IMR-90 (cell line): Measurements from ENCODE around the gene AUTS2. TPM values are rescaled to one million over a fixed set of nuclear protein-coding genes. Genes with fewer than 3 reads are reported as not detected.

Source experiments
- ATAC-seq: fragments of 200-7000 bp; cut with Tn5 transposase; 2 replicates; pipeline ENCODE4 v1.9.1; 2020; ENCODE audit warnings: low read depth, mild to moderate bottlenecking, moderate library complexity
- BruUV-seq: library from RNA; stranded (reverse); fragments of 400-500 nt; replicated peaks from 2 replicates; lab custom pipeline; 2021; lab: Mats Ljungman, UMichigan
- CTCF ChIA-PET: fragments of 300-600 bp; formaldehyde crosslinking; extraction: SDS; loops from one replicate; lab custom pipeline; 2021; ENCODE audit warnings: antibody characterized with exemption; lab: Yijun Ruan, JAX
- POLR2A ChIA-PET: fragments of 300-600 bp; sonication (Branson Sonifier 250); formaldehyde crosslinking; loops from one replicate; lab custom pipeline; 2022; ENCODE audit warnings: antibody characterized with exemption; ENCODE audit not compliant: unreplicated experiment; lab: Charles Lee
- DNase-seq: peaks from one replicate; pipeline ENCODE4 v3.0.0; 2013
- H2AFZ ChIP-seq: replicated peaks from 2 replicates; pipeline ENCODE3; 2013; ENCODE audit warnings: low read length, mild to moderate bottlenecking; ENCODE audit not compliant: poor library complexity
- H2AK5ac ChIP-seq: 2 replicates; pipeline ENCODE4 v1.6.1; 2013; ENCODE audit warnings: low read depth, low read length, inconsistent platforms
- H2AK9ac ChIP-seq: replicated peaks from 2 replicates; pipeline ENCODE3; 2013; ENCODE audit warnings: mild to moderate bottlenecking, low read depth, low read length, moderate library complexity; ENCODE audit not compliant: poor library complexity
- H2BK120ac ChIP-seq: 2 replicates; pipeline ENCODE4 v1.6.1; 2013; ENCODE audit warnings: low read depth, low read length, inconsistent platforms
- H2BK15ac ChIP-seq: 3 replicates; pipeline ENCODE4 v1.6.1; 2013; ENCODE audit warnings: low read depth, low read length, inconsistent platforms
- H2BK20ac ChIP-seq: 2 replicates; pipeline ENCODE4 v1.6.1; 2013; ENCODE audit warnings: low read depth, mild to moderate bottlenecking, inconsistent platforms, low read length, moderate library complexity
- H2BK5ac ChIP-seq: 2 replicates; pipeline ENCODE4 v1.6.1; 2013; ENCODE audit warnings: mild to moderate bottlenecking, low read depth, low read length, inconsistent platforms; ENCODE audit not compliant: poor library complexity, severe bottlenecking
- H3K14ac ChIP-seq: replicated peaks from 2 replicates; pipeline ENCODE4 v1.6.1; 2013; ENCODE audit warnings: low read depth, low read length, inconsistent platforms
- H3K18ac ChIP-seq: 2 replicates; pipeline ENCODE4 v1.6.1; 2013; ENCODE audit warnings: low read depth, low read length, control low read depth
- H3K23ac ChIP-seq: 2 replicates; pipeline ENCODE4 v1.6.1; 2013; ENCODE audit warnings: low read depth, low read length, inconsistent platforms
- H3K27ac ChIP-seq: 2 replicates; pipeline ENCODE4 v1.5.1; 2013; ENCODE audit warnings: mild to moderate bottlenecking, control low read depth, low read length; ENCODE audit not compliant: insufficient read depth
- H3K27me3 ChIP-seq: 2 replicates; pipeline ENCODE4 v1.6.1; 2013; ENCODE audit warnings: low read length; ENCODE audit not compliant: control insufficient read depth, insufficient read depth
- H3K36me3 ChIP-seq: 2 replicates; pipeline ENCODE4 v1.6.1; 2013; ENCODE audit warnings: low read length, mixed read lengths; ENCODE audit not compliant: control insufficient read depth, insufficient read depth
- H3K4ac ChIP-seq: 2 replicates; pipeline ENCODE4 v1.6.1; 2013; ENCODE audit warnings: low read depth, low read length, inconsistent platforms
- H3K4me1 ChIP-seq: 2 replicates; pipeline ENCODE4 v1.6.1; 2013; ENCODE audit warnings: low read length, mixed read lengths; ENCODE audit not compliant: control insufficient read depth, insufficient read depth
- H3K4me2 ChIP-seq: 2 replicates; pipeline ENCODE4 v1.6.1; 2013; ENCODE audit warnings: low read depth, mild to moderate bottlenecking, control low read depth, low read length, moderate library complexity
- H3K4me3 ChIP-seq: 2 replicates; pipeline ENCODE4 v1.5.1; 2013; ENCODE audit warnings: low read depth, mild to moderate bottlenecking, control low read depth, low read length, moderate library complexity; ENCODE audit not compliant: insufficient read depth
- H3K56ac ChIP-seq: 2 replicates; pipeline ENCODE4 v1.6.1; 2013; ENCODE audit warnings: low read length, inconsistent platforms; ENCODE audit not compliant: insufficient read depth; ENCODE audit errors: extremely low read depth
- H3K79me1 ChIP-seq, 2 experiments: 2 replicates each; pipeline ENCODE4 v1.6.1; 2013; ENCODE audit warnings: low read length in 2 of 2, inconsistent platforms in 1 of 2, low read depth in 1 of 2
- H3K9ac ChIP-seq: 2 replicates; pipeline ENCODE4 v1.6.1; 2013; ENCODE audit warnings: low read depth, low read length, control low read depth
- H3K9me1 ChIP-seq: 2 replicates; pipeline ENCODE4 v1.6.1; 2013; ENCODE audit warnings: low read length, inconsistent platforms; ENCODE audit not compliant: insufficient read depth
- H3K9me3 ChIP-seq: 2 replicates; pipeline ENCODE4 v1.6.1; 2013; ENCODE audit warnings: low read length; ENCODE audit not compliant: control insufficient read depth, insufficient read depth
- H4K20me1 ChIP-seq: 2 replicates; pipeline ENCODE4 v1.6.1; 2013; ENCODE audit warnings: low read length, inconsistent platforms; ENCODE audit not compliant: insufficient read depth
- H4K5ac ChIP-seq: 2 replicates; pipeline ENCODE4 v1.6.1; 2013; ENCODE audit warnings: mild to moderate bottlenecking, low read depth, low read length, control low read depth
- H4K8ac ChIP-seq, 2 experiments: 2 replicates each; pipeline ENCODE4 v1.6.1; 2013; ENCODE audit warnings: low read depth in 2 of 2, low read length in 2 of 2, control low read depth in 1 of 2, inconsistent platforms in 1 of 2
- H4K91ac ChIP-seq: 2 replicates; pipeline ENCODE4 v1.6.1; 2013; ENCODE audit warnings: low read depth, low read length, inconsistent platforms; ENCODE audit not compliant: insufficient read depth
- CEBPB ChIP-seq: IDR thresholded peaks from 2 replicates; pipeline ENCODE4 v1.6.1; 2012; ENCODE audit warnings: low read depth, low read length, improper control_type of control experiment
- CHD1 ChIP-seq: IDR thresholded peaks from 2 replicates; pipeline ENCODE4 v1.6.1; 2012; ENCODE audit warnings: low read depth, low read length, improper control_type of control experiment
- FOS ChIP-seq: fragments of 150-350 bp; IDR thresholded peaks from 2 replicates; pipeline ENCODE4 v1.6.1; 2016; ENCODE audit warnings: low read depth, low read length
- MAFK ChIP-seq: IDR thresholded peaks from 2 replicates; pipeline ENCODE4 v1.6.1; 2012; ENCODE audit warnings: low read depth, low read length, improper control_type of control experiment
- MAZ ChIP-seq: IDR thresholded peaks from 2 replicates; pipeline ENCODE4 v1.6.1; 2012; ENCODE audit warnings: low read depth, mild to moderate bottlenecking, low read length, improper control_type of control experiment, moderate library complexity, borderline replicate concordance
- MXI1 ChIP-seq: IDR thresholded peaks from 2 replicates; pipeline ENCODE4 v1.6.1; 2012; ENCODE audit warnings: low read depth, mild to moderate bottlenecking, low read length, moderate library complexity, borderline replicate concordance
- NFE2L2 ChIP-seq: fragments of 150-350 bp; IDR thresholded peaks from 2 replicates; pipeline ENCODE4 v1.6.1; 2016; ENCODE audit warnings: low read depth, mild to moderate bottlenecking, low read length
- POLR2A ChIP-seq: IDR thresholded peaks from 2 replicates; pipeline ENCODE4 v1.6.1; 2012; ENCODE audit warnings: mild to moderate bottlenecking, low read depth, low read length
- RAD21 ChIP-seq: IDR thresholded peaks from 2 replicates; pipeline ENCODE4 v1.6.1; 2012; ENCODE audit warnings: low read length, improper control_type of control experiment
- RCOR1 ChIP-seq: IDR thresholded peaks from 2 replicates; pipeline ENCODE4 v1.6.1; 2012; ENCODE audit warnings: mild to moderate bottlenecking, low read length, improper control_type of control experiment; ENCODE audit not compliant: insufficient replicate concordance
- RFX5 ChIP-seq: IDR thresholded peaks from 2 replicates; pipeline ENCODE4 v1.8.0; 2012; ENCODE audit warnings: low read depth, mild to moderate bottlenecking, low read length, moderate library complexity
- SMC3 ChIP-seq: fragments of 150-350 bp; IDR thresholded peaks from 2 replicates; pipeline ENCODE4 v1.6.1; 2016; ENCODE audit warnings: low read depth, mild to moderate bottlenecking, antibody characterized with exemption, low read length, moderate library complexity
- WGBS, 2 experiments: methylation state at CpG; one replicate each; pipeline versions ENCODE4 v1.1.5 to v1.1.7; 2013; ENCODE audit warnings: missing lambda C conversion rate in 2 of 2; ENCODE audit not compliant: insufficient read length in 1 of 2; ENCODE audit errors: extremely low coverage in 2 of 2; 5-methylcytosine and 5-hydroxymethylcytosine counted together
- dilution Hi-C: fragments of 300-500 bp; cut with HindIII; formaldehyde crosslinking; loops from one replicate; pipeline ENCODE4 v1.14.3; 2018; ENCODE audit warnings: low sequenced_read_pairs; ENCODE audit not compliant: unreplicated experiment
- in situ Hi-C: fragments of 300-500 bp; cut with MboI; formaldehyde crosslinking; loops from 3 replicates; pipeline ENCODE4 v1.14.3; 2019; ENCODE audit warnings: low sequenced_read_pairs, inconsistent platforms, mixed read lengths
- intact Hi-C: fragments of 100-400 bp; cut with micrococcal nuclease; formaldehyde crosslinking; loops from 2 replicates; pipeline ENCODE4 v1.10.0; 2022
- polyA plus RNA-seq, 3 experiments: library from polyadenylated mRNA; depleted of rRNA; stranded (reverse); fragments of >200 nt; gene quantifications; 2 replicates each; pipeline ENCODE4 v1.2.3, GENCODE V29; 2012; ENCODE audit warnings: low replicate concordance in 1 of 3
- total RNA-seq: library from RNA; depleted of rRNA; stranded (reverse); fragments of >200 nt; gene quantifications from 2 replicates; pipeline ENCODE4 v1.2.3, GENCODE V29; 2012
- TF ChIP-seq, protein P1 (sequence below): conservative IDR thresholded peaks from 2 replicates; pipeline ENCODE4 v1.5.1; 2012; ENCODE audit warnings: mild to moderate bottlenecking, low read depth, low read length, improper control_type of control experiment
- TF ChIP-seq, protein P2 (sequence below): fragments of 150-350 bp; IDR thresholded peaks from 2 replicates; pipeline ENCODE4 v1.6.1; 2016; ENCODE audit warnings: low read depth, mild to moderate bottlenecking, low read length, moderate library complexity, borderline replicate concordance

Gene AUTS2
- total and polyA plus RNA-seq, 2 of the 4 experiments (the other 2 are of a cell fraction), result 0.90 to 3.0 TPM

DNA sequence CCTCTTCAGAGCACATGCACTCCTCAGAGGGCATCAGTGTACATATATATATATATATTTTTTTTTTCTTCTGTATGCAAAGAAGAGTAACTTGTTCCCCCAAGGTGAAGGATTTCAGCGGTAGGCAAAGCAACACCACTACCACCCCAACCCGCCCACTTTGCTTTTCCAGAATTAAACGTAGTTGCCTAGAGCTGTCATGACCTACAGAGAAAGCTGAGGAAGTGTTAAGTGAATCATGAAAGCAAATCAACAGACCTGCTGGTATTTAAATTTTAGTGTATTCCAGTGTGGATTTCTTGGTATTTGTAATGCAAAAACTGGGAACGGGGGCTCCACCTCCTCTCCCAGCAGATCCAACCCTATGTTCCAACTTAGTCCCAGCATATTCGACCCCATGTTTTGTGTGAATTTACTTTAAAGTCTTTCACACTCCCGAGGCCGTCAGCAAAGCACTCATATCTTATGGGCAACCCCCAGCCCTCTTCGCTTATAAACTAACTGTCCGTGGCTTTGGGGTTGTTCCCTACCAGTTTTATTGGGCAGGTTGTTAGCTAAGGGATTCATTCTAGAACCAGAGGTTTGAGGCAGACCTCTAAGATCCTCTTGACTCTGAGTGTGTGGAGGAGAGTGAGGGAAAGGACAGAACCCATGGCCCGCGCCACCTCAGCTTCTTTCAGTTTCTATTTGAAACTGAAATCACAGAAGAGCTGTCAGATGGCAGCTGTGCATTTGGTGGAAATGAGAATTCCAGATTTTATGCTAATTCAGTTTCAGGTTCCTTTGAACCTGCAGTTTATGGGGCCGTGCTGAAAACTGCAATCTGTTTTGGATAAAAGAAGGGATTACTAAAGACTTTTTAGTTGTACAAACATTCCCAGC lies 1083.4 kb downstream of the AUTS2 start (continued):
- no peak for TF ChIP-seq MXI1

DNA sequence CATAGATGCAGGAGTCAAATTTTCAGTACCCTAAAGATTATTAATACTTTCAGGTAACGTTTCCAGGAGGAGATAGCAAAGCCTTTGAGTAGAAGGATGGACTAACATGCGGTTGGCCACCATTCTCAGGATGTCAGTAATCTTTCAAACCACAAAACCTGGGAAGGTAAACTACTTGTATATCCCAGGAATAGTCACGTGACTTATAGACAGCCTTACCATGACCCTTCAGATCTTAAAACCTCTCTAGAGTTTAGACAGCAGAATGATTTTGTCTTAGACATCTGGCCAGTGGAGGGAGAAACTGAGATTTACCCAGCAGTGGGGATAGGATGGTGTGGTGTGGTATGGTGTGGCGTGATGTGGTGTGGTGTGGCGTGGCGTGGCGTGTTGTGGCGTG lies 1085.9 kb downstream of the AUTS2 start:
- no peaks in the 10 kb centered on the region for H3K79me1 ChIP-seq
- H2AK9ac ChIP-seq, result peak overlapping the region; percentile 25
- no peak overlapping the region for H3K27ac ChIP-seq
- 90 to 100% methylated on average over 4 to 5 of the region's 8 CpGs for WGBS, 2 experiments
- no peak overlapping the region for H4K91ac ChIP-seq
- H3K23ac ChIP-seq, result no peak overlapping the region
- H4K5ac ChIP-seq, result no peak overlapping the region
- no peak overlapping the region for H3K4ac ChIP-seq
- no peak for ATAC-seq
- no peaks in the 10 kb centered on the region for H3K4me1 ChIP-seq
- H3K4me3 ChIP-seq, result no peak overlapping the region
- intact Hi-C loops (no loop called here), in situ Hi-C loops (no loop called here), dilution Hi-C loops (no loop called here)
- H2AFZ ChIP-seq, result no peak overlapping the region
- peaks cover 2% of the 10 kb centered on the region; the same call in 1 of the 2 replicates for H3K9me1 ChIP-seq
- BruUV-seq, result no TSS peak
- DNase-seq, result no peak
- H2BK15ac ChIP-seq, result no peak overlapping the region
- no peak overlapping the region for H2BK120ac ChIP-seq
- no peaks in the 10 kb centered on the region for H3K27me3 ChIP-seq
- no peak overlapping the region for H4K8ac ChIP-seq
- no peaks in the 10 kb centered on the region for H3K36me3 ChIP-seq
- H3K14ac ChIP-seq, result no peak overlapping the region
- no peak overlapping the region for H2BK20ac ChIP-seq
- POLR2A ChIA-PET, result no interaction called here
- no peaks in the 10 kb centered on the region for H3K9me3 ChIP-seq
- no peak overlapping the region for H3K56ac ChIP-seq
- peak overlapping the region; percentile 59 for H2BK5ac ChIP-seq
- H4K20me1 ChIP-seq, result no peaks in the 10 kb centered on the region
- CTCF ChIA-PET, result no interaction called here
- H3K9ac ChIP-seq, result no peak overlapping the region
- no peak overlapping the region for H3K18ac ChIP-seq
- H3K4me2 ChIP-seq, result no peak overlapping the region
- no peak overlapping the region for H2AK5ac ChIP-seq
- TF ChIP-seq MAFK, result no peak
- TF ChIP-seq RFX5, result no peak
- TF ChIP-seq RCOR1, result no peak
- no peak for TF ChIP-seq CEBPB
- TF ChIP-seq, protein P1, sequence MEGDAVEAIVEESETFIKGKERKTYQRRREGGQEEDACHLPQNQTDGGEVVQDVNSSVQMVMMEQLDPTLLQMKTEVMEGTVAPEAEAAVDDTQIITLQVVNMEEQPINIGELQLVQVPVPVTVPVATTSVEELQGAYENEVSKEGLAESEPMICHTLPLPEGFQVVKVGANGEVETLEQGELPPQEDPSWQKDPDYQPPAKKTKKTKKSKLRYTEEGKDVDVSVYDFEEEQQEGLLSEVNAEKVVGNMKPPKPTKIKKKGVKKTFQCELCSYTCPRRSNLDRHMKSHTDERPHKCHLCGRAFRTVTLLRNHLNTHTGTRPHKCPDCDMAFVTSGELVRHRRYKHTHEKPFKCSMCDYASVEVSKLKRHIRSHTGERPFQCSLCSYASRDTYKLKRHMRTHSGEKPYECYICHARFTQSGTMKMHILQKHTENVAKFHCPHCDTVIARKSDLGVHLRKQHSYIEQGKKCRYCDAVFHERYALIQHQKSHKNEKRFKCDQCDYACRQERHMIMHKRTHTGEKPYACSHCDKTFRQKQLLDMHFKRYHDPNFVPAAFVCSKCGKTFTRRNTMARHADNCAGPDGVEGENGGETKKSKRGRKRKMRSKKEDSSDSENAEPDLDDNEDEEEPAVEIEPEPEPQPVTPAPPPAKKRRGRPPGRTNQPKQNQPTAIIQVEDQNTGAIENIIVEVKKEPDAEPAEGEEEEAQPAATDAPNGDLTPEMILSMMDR, result no peak
- TF ChIP-seq CHD1, result no peak
- TF ChIP-seq MXI1, result no peak
- no peak for TF ChIP-seq RAD21
- no peak for TF ChIP-seq MAZ
- TF ChIP-seq NFE2L2, result no peak
- no peak for TF ChIP-seq FOS
- TF ChIP-seq POLR2A, result no peak
- TF ChIP-seq SMC3, result no peak
- TF ChIP-seq, protein P2, sequence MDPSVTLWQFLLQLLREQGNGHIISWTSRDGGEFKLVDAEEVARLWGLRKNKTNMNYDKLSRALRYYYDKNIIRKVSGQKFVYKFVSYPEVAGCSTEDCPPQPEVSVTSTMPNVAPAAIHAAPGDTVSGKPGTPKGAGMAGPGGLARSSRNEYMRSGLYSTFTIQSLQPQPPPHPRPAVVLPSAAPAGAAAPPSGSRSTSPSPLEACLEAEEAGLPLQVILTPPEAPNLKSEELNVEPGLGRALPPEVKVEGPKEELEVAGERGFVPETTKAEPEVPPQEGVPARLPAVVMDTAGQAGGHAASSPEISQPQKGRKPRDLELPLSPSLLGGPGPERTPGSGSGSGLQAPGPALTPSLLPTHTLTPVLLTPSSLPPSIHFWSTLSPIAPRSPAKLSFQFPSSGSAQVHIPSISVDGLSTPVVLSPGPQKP, result no peak
